Lower leg skin (tissue), 4 donors: Measurements from ENCODE around the gene TGFBI. TPM values are rescaled to one million over a fixed set of nuclear protein-coding genes. Genes with fewer than 3 reads are reported as not detected.

Experiments used
- DNase-seq, 2 donors: peaks; one replicate each; pipeline ENCODE4 v3.0.0-alpha.2; 2019; ENCODE audit warnings: low spot score in 2 of 2
- H3K4me3 ChIP-seq: fragments of 200-600 bp; sonication (generic); 2 replicates; pipeline ENCODE4 v1.5.1; 2017; ENCODE audit warnings: mild to moderate bottlenecking, low read depth; ENCODE audit not compliant: poor library complexity, severe bottlenecking
- CTCF ChIP-seq, 3 donors: fragments of 450-650 bp; IDR thresholded peaks; one replicate each; pipeline ENCODE4 v1.5.1; 2016; ENCODE audit warnings: antibody characterized with exemption in 3 of 3, mild to moderate bottlenecking in 3 of 3, moderate library complexity in 2 of 3
- POLR2A ChIP-seq, 2 donors: fragments of 450-650 bp; IDR thresholded peaks; one replicate each; pipeline ENCODE4 v1.6.1; 2016 to 2017; ENCODE audit warnings: antibody characterized with exemption in 2 of 2, mild to moderate bottlenecking in 1 of 2, moderate library complexity in 1 of 2
- WGBS, 2 donors: methylation state at CpG; one replicate each; pipeline ENCODE4 v1.1.5; 2018; 5-methylcytosine and 5-hydroxymethylcytosine counted together
- intact Hi-C: fragments of 100-400 bp; cut with DNase I; formaldehyde crosslinking; loops from one replicate; pipeline ENCODE4 v1.15.0; 2023; ENCODE audit warnings: low total_unique reads
- total RNA-seq, 4 donors: library from RNA; depleted of rRNA; stranded (reverse); fragments of >200 nt; gene quantifications; one replicate each; pipeline ENCODE4 v1.1.0, GENCODE V29; 2016

The TGFBI gene
- total RNA-seq, 4 donors from 2014 or later = 312 to 829 (median 484) TPM

DNA sequence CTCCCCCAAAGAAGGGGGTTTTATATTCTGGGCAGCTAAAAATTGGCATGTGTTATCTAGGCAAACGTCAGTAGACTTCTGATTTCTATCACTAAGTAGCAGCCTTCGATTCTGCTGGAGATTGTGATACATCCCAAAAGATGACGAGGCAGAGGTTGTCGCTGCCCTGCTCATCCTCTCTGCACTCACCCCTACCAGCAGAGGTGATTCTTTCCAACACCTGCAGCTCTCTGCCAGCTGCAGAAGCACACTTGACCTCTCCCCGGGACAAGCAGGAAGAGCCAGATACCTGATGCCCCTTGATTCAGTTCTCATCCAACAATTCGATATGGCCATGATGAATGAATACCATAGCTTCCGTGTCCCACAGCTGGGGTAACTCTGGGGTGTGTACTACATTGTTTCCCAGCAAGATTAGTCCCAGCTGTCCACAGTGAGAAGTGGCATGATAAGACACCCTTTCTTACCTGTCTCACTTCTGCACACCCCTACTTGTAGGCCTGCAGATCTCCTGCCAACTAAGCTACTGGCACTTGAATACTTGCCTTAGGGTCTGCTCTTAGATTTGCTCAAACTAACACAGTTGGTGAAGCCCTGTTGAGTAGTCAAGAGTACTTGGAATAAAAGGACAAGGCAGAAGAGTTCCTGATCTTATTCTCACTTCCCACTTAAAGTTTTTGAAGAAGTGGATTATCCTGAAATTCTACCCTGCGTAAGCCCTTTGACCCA lies 66.3 kb downstream of the TGFBI start:
- no peak overlapping the region for H3K4me3 ChIP-seq
- WGBS, 2 donors = 79 to 85% methylated on average over 8 of the region's 8 CpGs
- intact Hi-C loops = no loop called here
- no peak for DNase-seq
- TF ChIP-seq POLR2A (IDR thresholded peaks at IDR 0.05) (no peak), CTCF (IDR thresholded peaks at IDR 0.05) (no peak)

GRCh38 chr5:136098176-136098575 lies 69.4 kb downstream of the TGFBI start:
- no peak for DNase-seq
- WGBS, 2 donors = 43 to 47% methylated on average over 4 of the region's 4 CpGs
- intact Hi-C loops = no loop called here
- no peak overlapping the region for H3K4me3 ChIP-seq
- TF ChIP-seq POLR2A (IDR thresholded peaks at IDR 0.05) (no peak), CTCF (IDR thresholded peaks at IDR 0.05) (no peak)

DNA sequence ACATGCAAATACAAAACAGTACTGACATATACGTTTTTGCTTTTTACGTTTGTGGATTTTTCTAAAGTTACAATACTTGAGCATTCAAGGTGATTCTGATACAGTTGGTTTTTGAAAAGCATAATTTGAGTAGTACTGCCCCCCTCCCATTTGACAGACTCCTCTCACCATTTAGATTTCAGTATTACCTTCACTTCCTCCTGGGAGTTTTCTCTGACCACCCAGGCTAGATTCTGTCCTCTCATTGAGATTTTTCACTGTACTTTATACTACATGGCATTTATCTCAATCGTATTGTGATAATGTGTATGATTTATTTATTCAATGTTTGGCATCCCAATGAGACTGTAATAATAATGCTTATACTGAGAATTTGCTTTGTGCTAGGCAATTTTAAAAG lies 71.1 kb downstream of the TGFBI start:
- 91 to 92% methylated on average over 3 of the region's 3 CpGs for WGBS, 2 donors
- no peak for TF ChIP-seq POLR2A (IDR thresholded peaks at IDR 0.05)
- TF ChIP-seq CTCF (IDR thresholded peaks at IDR 0.05) = no peak
- intact Hi-C loops = no loop called here

DNA sequence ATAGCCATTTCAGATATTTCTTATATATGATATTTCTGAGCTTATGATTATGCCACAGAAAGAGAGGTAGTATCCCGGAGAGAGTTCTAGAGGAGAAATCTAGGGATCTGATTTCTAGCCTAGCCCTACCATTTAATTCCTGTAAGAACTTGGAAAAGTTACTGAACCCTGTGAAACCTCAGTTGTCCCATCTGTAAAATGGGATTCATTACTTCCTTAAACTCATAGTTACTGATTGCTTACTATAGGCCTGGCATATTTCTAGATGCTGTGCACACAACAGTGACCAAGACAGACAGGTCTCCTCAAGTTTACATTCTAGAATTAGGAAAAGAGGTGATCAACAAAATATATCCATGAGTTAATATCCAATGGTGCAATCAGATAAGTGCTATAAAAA lies 73.1 kb downstream of the TGFBI start:
- 95 to 100% methylated on average over 1 of the region's 1 CpG for WGBS, 2 donors
- no peak for TF ChIP-seq CTCF (IDR thresholded peaks at IDR 0.05)
- TF ChIP-seq POLR2A (IDR thresholded peaks at IDR 0.05) = no peak
- DNase-seq = no peak
- no peak overlapping the region for H3K4me3 ChIP-seq
- intact Hi-C loops = no loop called here

More for the DNA sequence above, 71.1 kb downstream of the TGFBI start:
- DNase-seq = no peak
- H3K4me3 ChIP-seq = no peak overlapping the region

- 91 to 97% methylated on average over 1 of the region's 1 CpG for WGBS, 2 donors
- intact Hi-C loops = no loop called here
- no peak overlapping the region for H3K4me3 ChIP-seq
- TF ChIP-seq CTCF (IDR thresholded peaks at IDR 0.05) = no peak
- DNase-seq = no peak
These were observed 74.3 kb downstream of the TGFBI start for GRCh38 chr5:136103118-136103517.
